ENCODE data around the gene IL1RL2.

The IL1RL2 gene

DNA sequence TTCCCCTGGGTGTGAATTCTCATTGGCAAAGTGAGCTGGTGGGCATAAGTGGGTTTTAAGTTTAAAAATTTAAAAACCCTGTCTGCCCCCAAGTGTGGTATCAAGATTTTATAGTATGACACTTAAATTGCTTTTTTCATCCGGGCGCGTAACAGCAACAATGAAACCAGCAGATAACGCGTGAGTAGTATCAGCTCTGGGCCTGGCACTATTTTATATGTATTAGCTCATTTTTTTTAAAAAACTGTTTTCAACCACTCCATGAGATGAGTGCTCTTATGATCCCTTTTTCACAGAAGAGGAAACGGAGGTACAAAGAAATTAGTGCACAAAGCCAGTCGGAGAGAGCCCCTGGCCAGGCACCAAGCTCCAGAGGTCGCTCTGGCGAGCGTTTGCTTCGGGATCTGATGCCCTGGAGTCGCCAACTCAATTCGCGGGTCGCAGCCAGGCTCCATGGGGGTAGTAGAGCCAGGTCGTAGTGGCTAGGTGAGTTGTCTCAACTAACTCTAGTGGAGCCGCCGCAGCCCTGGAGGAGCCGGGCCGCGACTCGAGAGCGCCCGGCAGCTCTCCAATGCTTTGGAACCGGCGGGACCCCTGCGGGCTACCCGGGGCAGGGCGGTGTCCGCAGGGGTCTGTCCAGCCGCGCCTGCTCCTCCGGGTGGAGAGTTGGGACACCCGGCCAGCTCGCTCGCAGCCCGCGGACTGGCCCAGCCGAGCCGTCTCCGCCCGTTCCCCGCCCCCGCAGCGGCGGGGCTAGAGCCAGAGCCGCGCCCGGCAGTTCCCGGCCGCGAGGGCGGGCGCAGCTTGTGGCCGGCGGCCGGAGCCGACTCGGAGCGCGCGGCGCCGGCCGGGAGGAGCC lies 44.6 kb upstream of the IL1RL2 start, which contains the start of gene IL1R1:
TSS of gene IL1R1 (plus strand) at position 777 of the 859 bp plus-strand sequence. CDS start 14,979 bp downstream, outside the sequence.
- Histone ChIP-seq H3K4me3 (peak within 1 kb of the TSS; percentile 93), H3K27ac (peak within 1 kb of the TSS; percentile 77 to 95)
- DNase-seq (ENCODE audit: low spot score): peak; percentile 89
- TF ChIP-seq, protein P1, sequence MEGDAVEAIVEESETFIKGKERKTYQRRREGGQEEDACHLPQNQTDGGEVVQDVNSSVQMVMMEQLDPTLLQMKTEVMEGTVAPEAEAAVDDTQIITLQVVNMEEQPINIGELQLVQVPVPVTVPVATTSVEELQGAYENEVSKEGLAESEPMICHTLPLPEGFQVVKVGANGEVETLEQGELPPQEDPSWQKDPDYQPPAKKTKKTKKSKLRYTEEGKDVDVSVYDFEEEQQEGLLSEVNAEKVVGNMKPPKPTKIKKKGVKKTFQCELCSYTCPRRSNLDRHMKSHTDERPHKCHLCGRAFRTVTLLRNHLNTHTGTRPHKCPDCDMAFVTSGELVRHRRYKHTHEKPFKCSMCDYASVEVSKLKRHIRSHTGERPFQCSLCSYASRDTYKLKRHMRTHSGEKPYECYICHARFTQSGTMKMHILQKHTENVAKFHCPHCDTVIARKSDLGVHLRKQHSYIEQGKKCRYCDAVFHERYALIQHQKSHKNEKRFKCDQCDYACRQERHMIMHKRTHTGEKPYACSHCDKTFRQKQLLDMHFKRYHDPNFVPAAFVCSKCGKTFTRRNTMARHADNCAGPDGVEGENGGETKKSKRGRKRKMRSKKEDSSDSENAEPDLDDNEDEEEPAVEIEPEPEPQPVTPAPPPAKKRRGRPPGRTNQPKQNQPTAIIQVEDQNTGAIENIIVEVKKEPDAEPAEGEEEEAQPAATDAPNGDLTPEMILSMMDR (IDR thresholded peaks at IDR 0.05): no peak

DNA sequence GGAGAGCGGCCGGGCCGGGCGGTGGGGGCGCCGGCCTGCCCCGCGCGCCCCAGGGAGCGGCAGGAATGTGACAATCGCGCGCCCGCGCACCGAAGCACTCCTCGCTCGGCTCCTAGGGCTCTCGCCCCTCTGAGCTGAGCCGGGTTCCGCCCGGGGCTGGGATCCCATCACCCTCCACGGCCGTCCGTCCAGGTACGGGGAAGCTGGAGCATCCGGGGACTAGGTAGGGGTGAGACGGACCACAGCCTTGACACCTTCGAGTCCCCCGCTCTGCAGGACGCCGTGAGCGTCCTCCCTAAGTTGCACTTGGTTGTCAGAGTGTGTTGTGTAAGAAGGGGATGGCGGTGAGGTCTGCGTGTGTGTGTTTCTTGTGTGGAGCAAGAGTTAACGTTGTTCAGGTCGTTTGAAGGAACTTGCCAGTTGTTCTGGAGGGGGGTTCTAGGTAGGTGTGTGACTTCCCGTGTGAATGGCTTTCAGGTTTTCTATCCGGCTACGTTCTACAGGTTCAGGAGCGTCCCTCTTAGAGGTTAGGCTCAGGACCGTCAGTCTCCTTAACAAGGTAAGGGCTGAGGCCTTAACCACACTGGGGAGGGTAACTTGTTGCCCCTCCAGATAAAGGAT lies 43.9 kb upstream of the IL1RL2 start:
- TF ChIP-seq, protein P1 (IDR thresholded peaks at IDR 0.05): no peak
- Histone ChIP-seq H3K4me3 (peak overlapping the region; percentile 93), H3K27ac (peak overlapping the region; percentile 77 to 95)
- no peak for DNase-seq (ENCODE audit: low spot score)

- Histone ChIP-seq H3K27ac (peak overlapping the region; percentile 77 to 95), H3K4me3 (peak overlapping the region; percentile 93)
- TF ChIP-seq, protein P1 (IDR thresholded peaks at IDR 0.05): no peak
- no peak for DNase-seq (ENCODE audit: low spot score)
Observed at GRCh38 chr2:102143450-102143985, 43.3 kb upstream of the IL1RL2 start.

- TF ChIP-seq, protein P1 (IDR thresholded peaks at IDR 0.05): no peak
- no peak for DNase-seq (ENCODE audit: low spot score)
- peak overlapping the region; percentile 77 to 95 for H3K27ac ChIP-seq
- peak overlapping the region; percentile 93 for H3K4me3 ChIP-seq
Observed at GRCh38 chr2:102144128-102144527, 42.7 kb upstream of the IL1RL2 start.

DNA sequence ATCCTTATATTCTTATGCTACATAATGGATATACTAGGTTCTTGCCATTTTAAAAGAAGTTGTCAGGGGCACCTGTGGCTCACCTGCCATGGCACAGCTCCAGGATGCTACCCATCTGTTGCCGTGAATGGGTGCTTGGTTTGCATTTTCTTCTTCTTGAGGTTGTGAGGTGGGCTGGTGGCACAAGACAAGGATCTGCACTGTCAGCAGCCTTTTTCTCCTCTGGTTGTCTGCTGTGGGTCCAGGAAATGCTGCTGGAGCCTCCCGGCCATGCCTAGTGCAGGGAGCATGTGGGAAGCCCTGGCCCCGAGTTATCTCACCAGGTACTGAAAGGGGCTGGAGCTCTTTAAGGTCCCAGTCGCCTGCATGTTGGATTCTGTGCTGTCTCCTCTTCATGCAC lies 41.7 kb upstream of the IL1RL2 start:
- H3K27ac ChIP-seq: no peak overlapping the region
- peak overlapping the region; percentile 93 for H3K4me3 ChIP-seq
- DNase-seq (ENCODE audit: low spot score): no peak
- TF ChIP-seq, protein P1 (IDR thresholded peaks at IDR 0.05): no peak

DNA sequence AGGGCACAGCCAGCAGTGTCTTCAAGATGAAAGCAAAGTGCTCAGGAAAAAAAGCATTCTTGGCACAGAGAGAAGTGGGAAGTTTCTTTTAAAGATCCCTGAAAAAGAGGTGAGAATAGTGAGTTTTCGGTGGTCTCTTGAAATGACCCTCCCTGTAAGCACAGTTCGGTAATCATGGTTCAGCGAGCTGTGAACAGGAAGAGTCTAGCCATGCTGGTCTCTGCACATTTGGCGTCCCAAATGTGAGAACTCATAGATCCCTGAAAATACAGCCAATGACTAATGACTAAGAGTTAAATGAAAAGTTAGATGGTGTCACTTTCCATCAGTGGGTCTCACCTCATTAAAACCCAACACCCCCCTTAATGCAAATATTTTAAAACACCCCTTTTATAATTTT lies 40.9 kb upstream of the IL1RL2 start:
- TF ChIP-seq, protein P1 (IDR thresholded peaks at IDR 0.05): no peak
- Histone ChIP-seq H3K27ac (no peak overlapping the region), H3K4me3 (peak overlapping the region; percentile 93)
- no peak for DNase-seq (ENCODE audit: low spot score)
